ENCODE data around the gene TRPV3.

DNA sequence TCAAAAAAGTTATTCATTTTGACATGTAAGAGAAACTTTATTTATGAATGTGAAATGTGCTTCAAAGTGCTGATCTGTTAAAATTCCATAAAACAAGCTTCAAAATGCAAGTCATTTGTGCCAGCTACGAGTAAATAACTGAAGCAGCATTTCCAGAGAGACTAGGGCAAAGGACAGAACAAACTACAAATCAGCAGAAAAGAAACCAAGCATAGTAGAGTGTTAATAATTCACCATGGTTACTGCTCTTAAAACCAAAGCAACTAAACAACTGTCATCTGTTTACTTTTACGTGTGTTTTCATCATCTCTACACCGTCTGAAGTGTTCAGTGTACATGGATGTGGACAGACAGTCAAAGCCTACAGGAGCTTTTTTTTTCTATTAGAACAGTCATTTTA lies 83.4 kb downstream of the TRPV3 start:
- TF ChIP-seq, protein P1, sequence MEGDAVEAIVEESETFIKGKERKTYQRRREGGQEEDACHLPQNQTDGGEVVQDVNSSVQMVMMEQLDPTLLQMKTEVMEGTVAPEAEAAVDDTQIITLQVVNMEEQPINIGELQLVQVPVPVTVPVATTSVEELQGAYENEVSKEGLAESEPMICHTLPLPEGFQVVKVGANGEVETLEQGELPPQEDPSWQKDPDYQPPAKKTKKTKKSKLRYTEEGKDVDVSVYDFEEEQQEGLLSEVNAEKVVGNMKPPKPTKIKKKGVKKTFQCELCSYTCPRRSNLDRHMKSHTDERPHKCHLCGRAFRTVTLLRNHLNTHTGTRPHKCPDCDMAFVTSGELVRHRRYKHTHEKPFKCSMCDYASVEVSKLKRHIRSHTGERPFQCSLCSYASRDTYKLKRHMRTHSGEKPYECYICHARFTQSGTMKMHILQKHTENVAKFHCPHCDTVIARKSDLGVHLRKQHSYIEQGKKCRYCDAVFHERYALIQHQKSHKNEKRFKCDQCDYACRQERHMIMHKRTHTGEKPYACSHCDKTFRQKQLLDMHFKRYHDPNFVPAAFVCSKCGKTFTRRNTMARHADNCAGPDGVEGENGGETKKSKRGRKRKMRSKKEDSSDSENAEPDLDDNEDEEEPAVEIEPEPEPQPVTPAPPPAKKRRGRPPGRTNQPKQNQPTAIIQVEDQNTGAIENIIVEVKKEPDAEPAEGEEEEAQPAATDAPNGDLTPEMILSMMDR (IDR thresholded peaks at IDR 0.05) = no peak
- no peak for TF ChIP-seq POLR2A (IDR thresholded peaks at IDR 0.05)
